RPMI7951 (cell line): ENCODE measurements around the gene CCDC81. TPM values are rescaled to one million over a fixed set of nuclear protein-coding genes. Genes with fewer than 3 reads are reported as not detected.

Experiments used
- DNase-seq: peaks from one replicate; pipeline ENCODE4 v3.0.0-alpha.2; 2012; ENCODE audit warnings: low read depth
- total RNA-seq: library from RNA; depleted of rRNA; stranded (reverse); fragments of >200 nt; shearing (Covaris generic); gene quantifications from 2 replicates; pipeline ENCODE4 v1.2.3, GENCODE V29; 2014; rRNA removed

Gene CCDC81
- total RNA-seq, 1 experiment from 2014 or later, result 0.12 TPM

- no peak for DNase-seq
Measured at GRCh38 chr11:86464509-86465221, 90.0 kb downstream of the CCDC81 start.

- DNase-seq, result no peak
Measured at GRCh38 chr11:86468169-86468568, 93.5 kb downstream of the CCDC81 start.

DNA sequence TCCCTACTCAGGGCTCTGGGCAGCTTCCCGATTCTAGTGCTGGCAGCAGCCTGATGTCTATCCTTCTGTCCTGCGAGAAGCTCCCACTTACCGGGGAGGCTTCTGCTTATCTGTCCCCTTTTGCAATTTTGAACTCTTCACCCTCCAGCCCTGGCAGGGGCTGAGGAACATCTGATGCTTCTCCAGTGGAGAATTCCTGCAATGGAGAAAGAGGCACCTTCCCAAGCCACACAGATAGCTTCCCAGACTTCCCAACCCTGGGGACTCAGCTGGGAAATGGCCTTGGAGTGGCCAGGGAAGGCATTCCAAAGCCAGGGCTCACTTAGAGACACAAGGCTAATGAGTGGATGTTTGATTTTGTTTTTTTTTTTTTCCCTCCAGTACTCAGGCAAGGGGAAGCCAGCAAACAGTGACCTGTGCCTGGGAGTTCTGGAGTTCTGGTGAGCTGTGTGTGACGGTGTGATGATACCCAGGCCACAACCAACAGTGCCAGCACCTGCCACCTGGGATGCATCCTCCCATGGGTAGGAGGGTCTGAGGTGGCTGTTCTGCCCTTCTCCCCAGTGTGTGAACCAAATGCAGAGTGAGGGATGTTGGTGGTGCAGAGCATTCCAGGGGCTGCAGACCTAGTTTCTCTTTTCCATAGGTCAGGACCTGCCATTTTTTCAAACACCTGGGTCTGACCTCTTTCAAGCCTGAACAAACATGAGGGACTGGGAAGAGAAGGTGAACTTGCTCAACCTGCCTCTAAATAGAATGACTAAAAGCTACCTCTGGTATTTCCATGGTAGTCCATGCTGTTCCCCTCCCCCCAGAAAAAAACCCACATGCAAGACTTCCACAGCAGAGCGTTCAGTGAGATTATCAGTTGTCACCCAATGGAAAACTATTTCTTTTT, 95.1 kb downstream of the CCDC81 start:
- DNase-seq, result no peak

Other genes starting within 250 kb of the CCDC81 start
- gene EED, start 130.1 kb upstream of the CCDC81 start, total RNA-seq, result 23.1 and 27.6 TPM in 2 replicates
- 129 and 133 TPM in 2 replicates for gene HIKESHI, start 72.6 kb upstream of the CCDC81 start, total RNA-seq